NCI-H510A treated with DMSO at 0.1 percent for 48 hours (cell line): ENCODE data around the gene SKAP1.
A peak's percentile ranks its signal among the peaks of the same experiment; 100 is the strongest.
"Not testable (repeated sequence)": the region's sequence is repeated elsewhere in the genome, so short reads cannot be mapped to it uniquely, and the experiment has no call there.

ENCODE experiments used
- DNase-seq: peaks from one replicate; lab custom pipeline; 2025; lab: John Stamatoyannopoulos, UW

Gene SKAP1

DNA sequence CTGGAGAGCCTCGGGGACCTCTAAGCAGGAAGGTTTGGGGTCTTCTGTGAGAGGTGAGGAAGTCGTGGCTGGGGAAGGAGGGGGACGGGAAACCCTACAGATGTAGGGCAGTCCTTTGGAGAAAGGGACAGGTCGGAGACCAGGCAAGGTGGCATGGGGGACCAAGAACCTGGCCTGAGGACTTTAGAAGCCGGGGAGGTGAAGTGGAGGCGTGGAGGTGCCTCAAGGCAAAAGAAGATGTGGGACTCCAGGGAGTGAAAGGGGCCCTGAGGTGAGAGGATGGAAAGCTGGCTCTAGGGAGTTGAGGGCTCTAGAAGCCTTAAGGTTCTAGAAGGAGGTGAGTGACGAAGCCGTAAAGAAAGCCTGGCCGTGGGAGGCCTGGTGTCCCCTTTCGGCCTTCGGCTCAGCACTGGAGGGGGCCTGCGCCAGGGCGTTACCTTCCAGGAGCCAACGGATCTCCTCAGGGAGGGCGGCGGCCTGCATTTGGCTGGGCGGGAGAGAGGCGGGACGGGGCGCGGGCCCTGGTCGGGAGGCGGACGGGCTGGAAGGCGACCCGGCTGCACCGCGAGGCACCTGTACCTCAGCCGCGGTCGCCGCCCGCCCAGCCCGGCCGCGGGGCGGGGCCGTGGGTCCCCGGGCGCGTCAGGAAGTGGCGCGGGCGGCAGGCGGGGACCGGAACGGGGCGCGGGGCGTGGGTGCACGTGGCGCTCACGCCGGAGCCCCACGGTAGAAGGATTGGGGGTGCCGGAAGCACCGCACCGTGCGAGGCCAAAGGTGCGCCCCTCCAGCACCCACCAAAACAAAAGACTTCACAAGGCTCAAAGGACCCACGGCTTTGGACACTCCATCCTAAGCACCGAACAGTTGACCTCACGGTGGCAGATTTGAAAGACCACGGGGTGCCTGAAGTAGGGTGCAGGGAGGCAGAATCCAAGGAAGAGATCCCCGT is at the start of gene SKAP1:
Gene SKAP1, minus strand, starts transcription at position 577 of the 949 bp plus-strand sequence.
- DNase-seq: no peak

DNA sequence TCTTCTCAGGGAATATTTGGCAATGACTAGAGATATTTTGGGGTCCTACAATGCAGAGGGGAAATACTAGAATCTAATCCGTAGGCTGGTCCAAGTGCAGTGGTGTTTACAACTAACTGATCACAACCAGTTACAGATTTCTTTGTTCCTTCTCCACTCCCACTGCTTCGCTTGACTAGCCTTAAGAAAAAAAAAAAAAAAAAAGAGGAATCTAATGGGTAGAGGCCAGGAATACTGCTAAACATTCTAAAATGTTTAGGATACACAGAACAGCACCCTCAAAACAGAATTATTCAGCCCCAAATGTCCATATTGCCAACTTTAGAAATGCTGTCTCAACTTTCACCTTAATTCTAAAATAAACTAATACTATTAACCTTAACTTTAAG is 49.0 kb upstream of the SKAP1 start:
- no peak for DNase-seq

DNA sequence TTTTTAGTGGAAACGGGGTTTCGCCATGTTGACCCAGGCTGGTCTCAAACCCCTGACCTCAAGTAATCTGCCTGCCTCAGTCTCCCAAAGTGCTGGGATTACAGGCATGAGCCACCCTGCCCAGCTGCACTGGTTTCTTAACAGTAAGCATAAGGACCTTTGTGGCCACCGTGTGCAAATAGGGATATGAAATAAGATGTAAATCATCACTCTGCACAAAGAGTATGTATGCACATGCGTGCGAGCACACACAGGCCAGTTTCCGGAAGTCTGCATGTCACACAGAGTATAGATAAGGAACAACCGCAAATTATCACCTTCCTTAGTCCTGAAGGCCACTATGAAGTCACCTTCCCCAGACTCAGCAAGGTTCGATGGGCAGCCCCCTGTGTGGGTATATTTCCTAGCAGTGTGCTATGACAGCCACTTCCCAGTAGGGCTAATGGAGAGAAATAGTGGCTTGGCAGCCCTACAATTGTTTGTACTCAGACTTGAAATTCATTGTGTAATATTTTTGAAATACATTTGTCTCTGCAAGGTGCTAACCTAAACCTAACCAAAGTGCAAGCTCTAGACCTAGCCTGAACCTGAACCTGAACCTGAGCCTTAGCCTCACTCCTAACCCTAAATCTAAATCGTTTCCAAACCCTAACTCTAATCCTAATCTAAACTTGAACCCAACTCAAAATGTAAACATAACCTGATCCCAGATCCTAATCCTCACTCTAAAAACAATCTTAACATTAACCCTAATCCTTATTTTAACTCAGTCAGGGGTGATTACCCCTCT is 48.4 kb upstream of the SKAP1 start:
- DNase-seq: no peak

DNA sequence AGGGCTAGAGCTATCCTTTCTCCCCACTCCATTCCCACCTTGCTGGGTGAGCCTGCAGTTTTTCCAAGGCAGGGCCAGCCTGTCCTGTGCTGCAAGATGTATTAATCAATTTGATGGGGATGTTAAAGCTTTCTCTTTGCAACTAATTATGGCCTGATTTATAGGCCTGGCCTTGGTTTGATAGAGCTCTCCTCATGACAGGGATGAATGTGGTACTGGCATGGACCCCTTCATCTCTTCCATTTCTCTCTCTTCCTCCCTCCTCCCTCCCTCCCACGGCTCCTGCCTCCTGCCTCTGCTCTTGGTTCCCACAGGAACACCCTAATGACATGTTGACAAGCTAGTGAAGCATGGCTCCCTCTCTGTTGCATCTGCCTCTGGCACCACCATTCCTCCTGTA is 47.2 kb upstream of the SKAP1 start:
- no peak for DNase-seq

DNA sequence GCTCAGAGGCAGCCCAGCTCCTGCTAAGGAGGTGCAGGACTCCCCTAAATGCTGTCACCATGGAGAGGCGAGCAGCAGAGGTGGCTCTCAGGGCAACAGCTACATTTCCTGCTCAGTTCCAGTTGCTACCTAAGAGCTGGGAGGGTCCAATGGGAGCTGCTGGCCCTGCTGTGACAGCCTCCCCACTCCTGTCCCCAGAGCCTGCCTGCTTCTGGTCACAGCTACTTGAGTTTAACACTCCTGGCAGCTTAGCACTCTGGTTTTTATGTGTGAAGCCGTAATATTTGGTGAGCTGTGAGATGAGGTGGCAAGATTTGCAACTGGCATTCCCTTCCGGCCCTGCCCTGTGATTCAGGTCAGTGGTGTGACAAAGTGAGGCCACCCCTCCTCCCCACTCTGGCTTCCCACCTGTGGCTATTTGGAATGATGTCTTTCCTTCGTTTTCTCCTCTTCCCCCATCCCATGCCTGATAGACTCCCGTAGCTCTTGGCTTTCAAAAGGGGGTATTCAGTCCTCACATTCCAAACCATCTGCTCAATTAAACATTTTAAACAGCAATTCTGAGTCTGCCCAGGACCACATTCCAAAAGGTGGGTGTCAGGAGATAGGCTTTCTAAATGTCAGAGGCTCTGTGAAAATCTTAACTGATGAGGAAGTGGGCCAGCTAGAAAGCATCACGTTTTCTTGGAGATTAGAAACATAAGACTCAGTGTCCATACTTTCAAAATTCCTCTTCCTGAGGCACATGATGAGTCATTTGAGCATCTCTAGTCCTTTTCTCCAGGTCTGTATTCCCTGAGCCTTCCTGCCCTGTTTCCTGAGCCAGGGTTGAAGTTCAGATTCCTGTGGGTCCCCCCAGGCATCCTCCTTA is 42.6 kb upstream of the SKAP1 start:
- DNase-seq: peak; percentile 96

DNA sequence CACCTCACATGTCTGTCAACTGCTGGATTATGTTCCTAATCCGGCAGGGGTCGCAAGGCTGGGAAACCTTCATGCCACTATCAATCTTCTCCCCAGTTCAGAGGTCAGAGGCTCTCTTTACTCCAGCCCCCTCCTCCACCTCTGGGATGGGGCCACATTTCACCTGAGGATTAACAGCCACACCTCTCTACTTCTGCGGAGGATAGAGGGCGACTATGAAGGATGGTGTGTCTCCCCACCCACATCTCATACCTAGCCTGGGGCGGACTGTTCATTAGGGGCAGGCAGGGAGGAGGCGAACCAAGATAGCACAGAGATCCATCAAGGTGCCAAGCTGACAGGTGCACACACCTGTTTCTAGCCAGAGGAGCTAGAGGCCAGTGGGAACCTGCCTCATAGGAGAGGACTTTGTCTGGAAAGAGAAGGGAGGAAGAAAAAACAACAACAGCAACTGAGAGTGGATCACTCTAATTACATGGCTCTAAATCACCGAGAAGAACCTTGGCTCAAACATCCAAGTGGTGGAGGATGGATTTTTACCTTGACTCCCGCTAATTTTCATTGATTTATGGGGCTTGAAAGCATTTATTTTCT is 41.9 kb upstream of the SKAP1 start:
- DNase-seq: no peak

DNA sequence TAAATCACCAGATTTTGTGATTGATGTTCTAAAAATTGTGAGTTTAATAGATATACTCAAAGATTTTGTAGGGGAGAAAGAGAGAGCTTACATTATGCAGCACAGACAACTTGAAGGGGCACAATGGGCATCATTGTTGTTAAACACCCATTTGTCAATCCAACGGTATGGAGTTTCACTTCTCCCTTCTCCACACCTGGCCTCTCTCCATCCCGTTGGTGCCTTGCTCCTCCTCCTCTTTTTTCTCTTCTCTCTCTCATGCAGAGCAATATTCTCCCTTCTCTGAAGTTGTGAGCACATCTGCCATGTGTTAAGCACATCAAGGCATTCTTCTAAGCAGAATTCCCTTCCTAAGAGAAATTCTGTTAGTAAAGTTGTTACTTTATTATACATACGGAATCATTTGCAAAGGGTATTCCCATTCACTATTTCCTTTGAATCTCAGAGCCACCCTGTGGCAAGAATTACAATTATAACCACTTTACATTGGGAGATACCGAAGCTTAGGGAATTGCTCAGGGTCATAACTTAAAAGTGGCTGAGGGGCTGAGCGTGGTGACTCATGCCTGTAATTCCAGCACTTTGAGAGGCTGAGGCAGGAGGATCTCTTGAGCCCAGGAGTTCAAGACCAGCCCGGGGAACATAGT is 40.5 kb upstream of the SKAP1 start:
- no peak for DNase-seq

DNA sequence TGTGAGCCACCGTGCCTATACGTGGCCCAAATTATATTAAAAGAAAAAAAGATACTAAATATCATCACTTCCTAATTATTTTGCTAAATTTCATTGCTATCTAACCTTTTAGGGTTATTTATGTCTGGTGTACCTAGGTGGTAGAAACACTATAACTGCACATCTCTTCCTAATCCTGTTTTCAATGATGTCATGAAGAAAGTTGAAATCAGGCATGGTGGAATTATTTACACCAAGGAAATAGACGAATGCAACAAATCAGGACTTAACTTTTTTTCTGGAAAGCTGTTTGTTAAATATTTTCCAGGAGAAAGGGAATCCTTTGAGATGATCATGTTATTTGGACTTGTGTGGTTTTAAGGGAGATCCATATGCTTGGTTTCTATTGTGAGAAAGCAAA is 39.2 kb upstream of the SKAP1 start:
- DNase-seq: no peak

DNA sequence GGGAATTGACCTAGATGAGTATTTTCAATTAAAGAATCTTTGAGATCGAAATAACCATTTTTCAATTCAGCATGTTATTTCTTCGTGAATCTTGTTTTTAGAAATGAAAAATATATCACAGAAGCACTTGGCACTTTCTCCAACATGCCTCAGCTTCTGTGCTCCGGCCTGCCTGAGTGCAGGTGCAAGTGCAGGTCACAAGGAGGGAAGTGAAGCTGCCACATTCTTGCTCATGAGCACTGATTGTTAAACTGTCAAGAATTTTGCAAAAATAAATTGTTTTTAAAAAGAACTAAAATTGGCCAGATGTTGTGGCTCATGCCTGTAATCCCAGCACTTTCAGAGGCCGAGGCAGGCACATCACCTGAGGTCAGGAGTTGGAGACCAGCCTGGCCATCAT is 38.3 kb upstream of the SKAP1 start:
- DNase-seq: no peak

DNA sequence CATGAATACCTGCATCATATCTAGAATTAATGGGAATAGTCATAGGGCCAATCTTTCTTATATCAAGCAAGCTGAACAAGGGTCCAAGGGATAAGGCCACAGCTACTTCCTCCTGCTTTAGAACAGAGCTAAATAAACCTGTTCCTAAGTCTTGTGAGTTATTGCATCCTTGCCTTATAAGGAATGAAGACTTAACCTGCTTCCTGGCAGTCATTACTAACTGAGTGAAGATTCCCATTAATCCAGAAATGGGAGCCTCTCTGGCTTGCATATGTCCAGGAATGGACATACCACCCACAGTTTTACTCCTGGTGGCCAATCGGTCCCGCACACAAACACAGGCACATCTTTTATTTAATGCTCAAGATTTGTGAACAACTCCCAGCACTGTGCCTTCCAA is 35.9 kb upstream of the SKAP1 start:
- DNase-seq: no peak

DNA sequence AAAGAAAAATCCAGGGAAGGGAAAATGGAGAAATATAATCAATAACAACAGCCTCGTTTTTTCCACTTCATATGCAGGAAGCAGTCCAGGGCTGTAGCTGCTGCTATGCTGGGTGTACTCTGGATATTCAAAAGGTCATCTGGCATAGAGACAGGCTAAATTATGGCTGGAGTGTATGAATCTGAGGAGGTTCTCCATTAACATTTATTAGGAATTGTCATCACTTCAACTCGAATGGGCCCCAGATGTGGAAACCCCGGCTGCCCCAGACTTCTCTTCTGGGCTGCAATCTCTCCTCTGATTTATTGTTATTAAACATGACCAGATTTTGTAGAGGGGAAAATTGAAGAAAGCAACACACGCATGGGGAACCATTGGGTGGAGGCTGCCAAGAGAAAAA is 33.5 kb upstream of the SKAP1 start:
- DNase-seq: no peak

DNA sequence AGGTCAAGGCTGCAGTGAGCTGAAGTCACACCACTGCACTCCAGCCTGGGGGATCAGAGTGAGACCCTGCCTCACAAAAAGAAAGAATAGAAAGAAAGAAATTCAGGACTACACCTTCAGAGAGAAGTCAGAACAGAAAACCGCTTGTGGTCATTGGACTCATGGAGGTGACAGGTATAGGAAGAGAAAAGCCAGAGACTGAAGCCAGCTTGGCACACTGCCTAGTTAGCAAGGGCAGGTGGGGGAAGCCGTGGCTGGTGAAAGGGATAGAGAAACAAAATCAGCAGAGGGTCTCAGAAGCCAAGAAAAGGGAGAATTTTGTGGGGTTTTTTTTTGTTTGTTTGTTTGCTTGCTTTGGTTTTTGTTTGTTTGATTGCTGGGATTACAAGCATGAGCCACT is 32.9 kb upstream of the SKAP1 start:
- no peak for DNase-seq

DNA sequence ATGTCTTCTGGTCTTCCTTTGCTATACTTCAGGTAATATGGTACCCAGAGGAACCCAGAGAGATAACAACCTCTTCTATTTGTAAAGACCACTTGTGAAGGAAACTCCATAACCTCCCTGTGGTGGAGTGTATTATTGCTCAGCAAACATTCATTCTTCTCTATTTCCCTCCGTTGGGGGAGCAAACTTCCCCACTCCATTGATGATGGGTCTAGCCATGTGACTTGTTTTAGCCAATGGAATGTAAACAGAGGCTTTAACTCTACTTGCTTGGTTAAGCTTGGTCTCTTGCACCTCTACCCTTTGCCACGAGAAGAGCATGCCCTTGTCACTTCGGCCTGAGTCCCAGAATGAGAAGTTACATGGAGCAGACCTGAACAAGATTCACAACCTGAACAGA is 30.0 kb upstream of the SKAP1 start:
- no peak for DNase-seq

DNA sequence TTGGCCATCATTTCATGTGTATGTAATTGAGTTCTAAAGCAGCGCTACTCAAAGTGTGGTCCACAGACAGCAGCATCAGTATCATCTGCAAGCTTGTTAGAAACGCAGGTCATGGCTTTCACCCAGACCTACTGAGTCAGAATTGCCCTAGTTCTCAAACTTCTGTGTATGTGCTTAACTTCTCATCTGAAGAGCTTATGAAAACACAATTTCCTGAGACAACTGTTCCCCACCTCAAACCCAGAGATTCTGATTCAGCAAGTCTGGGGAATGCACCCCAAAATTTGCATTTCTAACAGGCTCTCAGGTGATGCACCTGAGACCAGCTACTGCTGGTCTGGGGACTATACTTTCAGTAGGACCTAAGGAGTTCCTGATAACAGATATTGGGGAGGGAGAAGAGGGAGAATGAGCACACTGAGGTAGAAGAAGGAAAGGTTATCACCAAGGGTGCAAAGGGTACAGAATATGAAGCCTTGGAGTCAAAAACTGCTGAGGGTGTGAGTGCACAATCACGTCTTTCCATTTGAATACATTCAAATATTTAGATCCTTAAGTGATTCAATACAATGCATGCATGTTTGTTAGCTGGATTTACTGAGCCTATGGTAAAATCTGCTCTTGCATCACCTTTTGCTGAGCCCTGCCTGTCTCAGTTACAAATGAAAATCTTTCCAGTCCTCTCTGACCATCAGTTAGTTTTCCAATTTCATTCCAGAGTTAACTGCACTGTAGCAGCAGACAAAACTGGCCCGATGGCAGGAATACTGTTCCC is 29.2 kb upstream of the SKAP1 start:
- no peak for DNase-seq

DNA sequence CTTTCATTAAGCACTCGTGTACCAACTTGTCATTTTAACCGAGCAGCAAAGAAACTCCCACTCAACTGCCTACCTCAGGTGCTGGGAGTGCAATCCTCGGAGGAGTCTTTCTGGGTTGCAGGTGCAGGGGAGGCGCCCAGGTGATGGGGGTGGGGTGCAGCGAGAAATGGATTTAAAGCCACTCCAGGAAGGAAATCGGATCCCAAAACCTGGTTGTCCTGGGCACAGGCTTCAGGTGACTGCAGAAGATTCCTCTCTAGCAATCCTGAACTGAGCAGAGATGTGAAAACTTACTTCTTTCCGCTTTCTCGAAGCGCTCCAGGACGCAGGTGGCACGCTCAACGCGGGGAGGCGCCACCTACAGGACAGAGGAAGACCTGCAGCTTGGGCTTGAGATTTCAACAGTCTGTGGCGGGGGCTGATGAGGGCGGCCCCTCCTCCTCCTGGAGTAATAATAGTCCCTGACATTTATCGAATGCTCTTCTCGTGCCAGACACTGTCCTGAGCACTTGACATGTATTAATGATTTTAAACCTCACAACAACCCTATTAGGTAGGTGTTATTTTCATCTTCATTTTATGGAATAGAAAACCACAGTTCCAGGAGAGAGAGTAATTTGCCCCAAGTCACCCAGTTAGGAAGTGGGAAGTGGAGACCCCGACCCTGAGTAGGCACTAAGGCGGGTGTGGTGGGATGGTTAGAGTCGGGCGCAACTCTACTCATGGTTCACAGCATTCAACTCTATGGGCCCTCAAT is 27.2 kb upstream of the SKAP1 start:
- DNase-seq: peak; percentile 94

DNA sequence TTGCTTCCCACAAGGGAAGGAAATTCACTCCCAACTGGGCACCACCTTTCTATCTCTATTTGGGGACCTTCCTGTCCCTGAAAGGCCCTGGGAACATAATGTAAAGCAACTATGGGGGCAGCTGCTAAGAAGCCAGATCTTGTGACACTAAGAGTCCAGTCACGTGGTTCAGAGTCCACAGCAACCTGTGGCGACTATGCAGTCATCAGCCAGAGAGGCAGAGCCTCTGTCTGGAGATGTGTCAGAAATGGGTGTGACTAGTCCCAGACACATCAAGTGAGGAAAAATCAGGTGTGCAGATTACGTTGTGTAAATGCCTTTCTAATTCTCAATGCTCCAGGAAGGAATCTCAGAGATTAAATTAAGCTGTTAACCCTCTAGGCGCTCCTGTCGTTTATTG is 26.6 kb upstream of the SKAP1 start:
- no peak for DNase-seq

DNA sequence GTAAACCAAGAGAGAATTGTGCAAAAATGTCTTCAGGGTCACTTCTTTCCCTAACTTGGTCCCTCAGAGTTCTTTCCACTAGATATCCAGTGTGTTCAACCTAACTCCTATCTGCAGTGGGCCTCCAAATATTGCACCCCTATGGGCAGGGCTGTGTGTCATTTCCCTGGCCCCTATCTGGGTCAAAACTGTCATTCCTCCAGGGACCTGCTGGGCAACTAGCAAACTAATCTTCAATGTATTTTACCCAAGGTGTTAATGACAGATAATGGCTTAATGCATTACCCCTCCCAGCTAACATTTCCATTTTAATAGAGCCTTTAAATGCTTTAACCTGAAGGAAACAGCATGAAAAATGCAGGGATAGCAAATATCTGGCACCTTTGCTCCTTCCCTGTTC is 25.8 kb upstream of the SKAP1 start:
- DNase-seq: no peak

DNA sequence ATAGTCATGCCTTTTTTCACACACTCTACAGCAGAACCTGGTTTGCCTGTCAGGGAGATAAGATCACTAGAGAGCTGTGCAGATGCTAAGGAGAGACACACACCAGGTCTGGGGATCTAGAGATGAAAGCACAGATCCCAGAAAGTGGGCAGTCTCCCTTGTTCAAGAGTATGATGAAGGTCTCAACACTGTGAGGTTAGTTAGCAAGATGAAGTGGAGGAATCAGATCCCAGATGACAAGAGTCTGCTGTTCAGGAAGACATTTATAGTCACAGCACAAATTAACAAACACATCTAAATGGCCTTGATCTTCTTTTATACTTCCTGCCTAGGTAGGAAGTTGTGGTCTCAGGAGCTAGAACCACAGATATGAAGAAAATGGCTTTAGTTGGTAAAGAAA is 23.4 kb upstream of the SKAP1 start:
- no peak for DNase-seq

DNA sequence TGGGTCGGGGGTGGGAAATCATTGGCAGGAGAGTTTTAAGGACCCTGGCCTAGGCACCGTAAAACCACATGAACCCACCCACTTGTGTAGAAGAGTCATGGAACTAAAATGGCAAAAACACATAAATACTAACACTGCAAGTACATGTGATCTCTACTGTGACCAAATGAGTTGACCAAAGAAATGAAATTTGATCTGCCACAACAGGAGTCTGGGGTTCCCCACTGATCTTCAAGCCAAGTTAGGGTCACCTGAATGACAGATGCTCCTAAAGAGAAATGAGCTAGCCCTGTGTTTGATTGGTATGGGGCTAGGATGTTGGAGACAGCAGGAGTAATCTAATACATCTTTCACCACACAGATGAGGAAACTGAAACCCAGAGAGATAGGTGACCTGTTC is 21.5 kb upstream of the SKAP1 start:
- no peak for DNase-seq

DNA sequence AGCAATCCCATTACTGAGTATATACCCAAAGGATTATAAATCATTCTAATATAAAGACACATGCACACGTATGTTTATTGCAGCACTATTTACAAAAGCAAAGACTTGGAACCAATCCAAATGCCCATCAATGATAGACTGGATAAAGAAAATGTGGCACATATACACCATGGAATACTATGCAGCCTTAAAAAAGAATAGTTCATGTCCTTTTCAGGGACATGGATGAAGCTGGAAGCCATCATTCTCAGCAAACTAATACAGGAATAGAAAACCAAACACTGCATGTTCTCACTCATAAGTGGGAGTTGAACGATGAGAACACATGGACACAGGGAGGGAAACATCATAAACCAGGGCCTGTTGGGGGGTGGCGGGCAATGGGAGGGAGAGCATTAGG is 19.3 kb upstream of the SKAP1 start:
- DNase-seq: not testable (repeated sequence)
